ENCODE results near the gene GLB1L3. TPM values are rescaled to one million over a fixed set of nuclear protein-coding genes. Genes with fewer than 3 reads are reported as not detected.

The GLB1L3 gene
- total RNA-seq, 1 donor from 2014 or later: not detected

- no peak for DNase-seq (ENCODE audit: low spot score)
Measured at GRCh38 chr11:134362192-134362901, 86.2 kb downstream of the GLB1L3 start.

DNA sequence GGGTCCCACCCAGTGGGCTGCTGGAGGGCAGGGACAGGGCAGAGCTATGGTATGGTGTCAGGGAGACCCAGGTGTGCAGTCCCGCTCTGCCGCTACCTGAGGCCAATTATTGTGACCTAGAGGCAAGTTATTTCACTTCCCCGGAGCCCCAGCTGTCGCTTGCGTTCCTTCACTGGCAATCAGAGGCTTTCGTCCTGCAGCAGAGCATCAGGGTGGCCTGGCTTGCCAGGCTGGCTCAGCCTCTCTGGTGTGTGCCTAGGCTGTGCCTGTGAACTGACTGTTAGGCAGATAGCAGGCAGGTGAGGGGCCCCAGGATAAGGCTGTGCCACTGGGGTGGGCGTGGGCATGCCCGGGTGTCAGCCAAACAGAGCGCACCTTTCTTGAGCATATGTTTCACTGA is 87.0 kb downstream of the GLB1L3 start:
- DNase-seq (ENCODE audit: low spot score): no peak

GRCh38 chr11:134363592-134363991 is 87.4 kb downstream of the GLB1L3 start:
- no peak for DNase-seq (ENCODE audit: low spot score)

DNA sequence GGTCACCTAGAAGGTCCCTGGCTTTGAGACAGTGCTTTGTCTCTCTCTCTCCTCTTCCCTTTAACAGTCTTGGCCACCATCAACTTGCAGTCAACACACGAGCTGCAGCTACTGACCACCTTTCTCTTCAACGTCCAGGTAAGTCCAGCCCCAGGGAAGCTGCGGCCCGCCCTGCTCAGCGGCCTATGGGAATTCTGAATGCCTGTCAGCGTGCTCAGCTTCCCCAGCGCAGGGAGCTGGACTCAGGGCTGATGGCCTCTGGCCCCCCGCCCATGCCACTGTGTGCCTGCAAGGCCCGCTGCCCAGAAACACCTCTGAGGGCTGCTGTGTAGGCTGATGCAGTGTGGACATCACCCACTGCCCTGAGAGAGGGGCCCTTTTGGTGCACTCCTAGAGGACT is 88.1 kb downstream of the GLB1L3 start:
- DNase-seq (ENCODE audit: low spot score): no peak

DNA sequence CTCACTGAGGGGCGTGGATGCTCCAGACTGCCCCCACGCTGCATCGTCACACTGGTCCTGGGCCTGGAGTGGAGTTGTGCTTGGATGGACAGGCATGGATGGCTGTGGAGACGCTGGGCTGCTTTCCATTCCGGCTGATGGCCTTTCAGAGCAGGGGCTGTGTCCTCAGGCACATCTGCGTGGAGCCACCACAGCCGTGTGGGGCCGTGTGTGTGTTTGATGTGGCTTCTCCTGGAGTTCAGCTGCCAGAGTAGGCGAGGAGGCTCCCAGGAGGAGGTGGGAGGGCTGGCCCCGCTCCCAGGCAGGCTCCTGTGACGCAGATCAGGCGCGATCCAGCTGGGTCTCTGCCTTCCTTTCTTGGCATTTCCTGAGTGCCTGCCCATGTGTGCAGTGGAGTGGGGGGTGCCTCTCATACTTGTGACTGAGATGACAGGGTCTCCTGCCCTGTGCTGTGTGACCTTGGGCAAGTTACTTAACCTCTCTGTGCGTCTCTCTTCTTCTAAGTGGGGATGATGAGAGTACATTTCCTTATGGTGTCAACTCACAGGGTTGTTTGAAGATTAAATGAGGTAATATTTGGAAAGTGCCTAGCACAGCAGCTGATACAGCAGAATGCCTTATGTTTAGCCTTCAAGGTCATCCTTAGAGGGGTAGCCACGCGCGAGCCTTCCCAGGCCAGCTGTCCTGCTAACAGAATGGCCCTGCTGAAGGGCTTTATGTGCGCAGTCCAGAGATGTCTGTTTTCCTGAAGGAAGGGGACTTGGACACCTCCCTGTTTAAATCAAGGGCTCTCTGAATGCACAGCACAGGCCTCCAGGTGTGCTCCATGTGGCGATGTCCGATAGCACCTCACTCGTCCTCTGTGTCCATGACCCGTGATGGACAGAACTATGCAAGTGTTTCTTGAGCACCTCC is 89.1 kb downstream of the GLB1L3 start:
- DNase-seq (ENCODE audit: low spot score): no peak

DNA sequence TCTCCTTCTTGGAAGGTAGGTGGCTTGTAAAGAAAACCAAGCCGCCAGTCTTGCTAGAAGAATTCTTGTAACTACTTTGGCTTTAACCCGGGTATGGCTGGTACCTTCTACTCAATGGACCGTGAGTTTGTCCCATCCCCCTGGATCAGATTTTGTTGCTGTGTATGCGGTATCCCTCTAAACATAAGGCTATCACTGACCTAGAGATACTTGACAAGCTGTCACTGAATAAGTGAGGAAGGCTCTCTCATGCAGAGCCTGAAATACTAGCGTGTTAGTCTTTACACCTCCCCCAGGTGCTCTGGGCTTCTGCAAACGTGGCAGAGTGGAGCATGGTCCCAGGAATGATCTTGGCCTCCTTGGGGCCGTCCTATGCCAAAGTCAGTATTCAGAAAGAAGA is 90.1 kb downstream of the GLB1L3 start:
- no peak for DNase-seq (ENCODE audit: low spot score)

- DNase-seq (ENCODE audit: low spot score): no peak
Measured at GRCh38 chr11:134367781-134368180, 91.6 kb downstream of the GLB1L3 start.

Other genes with a start within 250 kb of the GLB1L3 start
- 33.8 TPM for gene JAM3, start 207.3 kb upstream of the GLB1L3 start, total RNA-seq
- gene NCAPD3, start 52.4 kb upstream of the GLB1L3 start, total RNA-seq: 20.4 TPM
- gene VPS26B, start 51.7 kb upstream of the GLB1L3 start, total RNA-seq: 46.9 TPM
- 52.1 TPM for gene THYN1, start 23.0 kb upstream of the GLB1L3 start, total RNA-seq
- 31.1 TPM for gene ACAD8, start 22.8 kb upstream of the GLB1L3 start, total RNA-seq
- gene GLB1L2, start 55.6 kb downstream of the GLB1L3 start, total RNA-seq: 11.1 TPM
- 8.6 TPM for gene B3GAT1, start 135.9 kb downstream of the GLB1L3 start, total RNA-seq

Data from ureter (tissue), 1 donor.